ENCODE data around the gene CES4A. TPM values are rescaled to one million over a fixed set of nuclear protein-coding genes. Genes with fewer than 3 reads are reported as not detected.
"Not testable (repeated sequence)": the region's sequence is repeated elsewhere in the genome, so short reads cannot be mapped to it uniquely, and the experiment has no call there.

Gene CES4A
- 1 to 10 TPM; 3.5 to 4.6 TPM for total RNA-seq

- Mint-ChIP-seq H3K27me3 (peaks cover 3% of the 10 kb centered on the region), H3K36me3 (peaks cover 8% of the 10 kb centered on the region), H3K9me3 (no peaks in the 10 kb centered on the region), H3K4me3 (no peak within 1 kb of the TSS), H3K4me1 (peaks cover 29% of the 10 kb centered on the region), H3K27ac (no peak within 1 kb of the TSS)
- DNase-seq = no peak
Measured at GRCh38 chr16:66988197-66988788, at the start of gene CES4A. Gene CES4A, plus strand, starts transcription at chr16:66988589. Its CDS starts 184 bp downstream, at chr16:66988773.

DNA sequence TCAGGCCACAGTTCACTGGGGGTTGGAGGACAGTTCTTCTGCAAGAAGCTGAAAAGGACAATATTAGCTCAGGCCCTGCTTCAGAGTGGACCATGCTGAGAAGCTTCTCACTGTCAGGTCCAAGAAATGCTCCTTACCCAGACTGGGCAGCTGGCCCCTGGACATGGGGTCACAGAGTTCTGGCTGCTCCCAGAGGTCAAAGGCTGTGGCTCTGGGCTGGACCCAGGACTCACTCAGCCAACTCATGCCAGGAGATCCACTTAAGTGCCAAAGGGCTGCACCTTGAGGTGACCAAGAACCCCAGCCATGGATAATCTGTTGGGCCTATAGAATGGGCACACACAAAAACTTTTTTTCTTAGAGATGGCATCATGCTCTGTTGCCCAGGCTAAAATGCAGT lies 49.0 kb upstream of the CES4A start:
- Mint-ChIP-seq H3K27ac (no peak overlapping the region), H3K4me3 (no peak overlapping the region), H3K27me3 (no peaks in the 10 kb centered on the region), H3K4me1 (peaks cover 16% of the 10 kb centered on the region), H3K9me3 (no peaks in the 10 kb centered on the region), H3K36me3 (peaks cover 15% of the 10 kb centered on the region)
- no peak for DNase-seq

DNA sequence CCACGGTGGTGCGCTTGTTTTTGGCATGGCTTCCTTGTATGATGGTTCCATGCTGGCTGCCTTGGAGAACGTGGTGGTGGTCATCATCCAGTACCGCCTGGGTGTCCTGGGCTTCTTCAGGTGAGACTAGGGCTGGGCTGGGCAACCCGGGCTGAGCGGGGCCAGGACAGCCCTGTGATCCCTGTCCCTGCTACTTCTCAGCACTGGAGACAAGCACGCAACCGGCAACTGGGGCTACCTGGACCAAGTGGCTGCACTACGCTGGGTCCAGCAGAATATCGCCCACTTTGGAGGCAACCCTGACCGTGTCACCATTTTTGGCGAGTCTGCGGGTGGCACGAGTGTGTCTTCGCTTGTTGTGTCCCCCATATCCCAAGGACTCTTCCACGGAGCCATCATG lies 48.2 kb upstream of the CES4A start:
- H3K4me1 Mint-ChIP-seq = peaks cover 16% of the 10 kb centered on the region
- peaks cover 12% of the 10 kb centered on the region for H3K36me3 Mint-ChIP-seq
- H3K9me3 Mint-ChIP-seq = no peaks in the 10 kb centered on the region
- no peak overlapping the region for H3K4me3 Mint-ChIP-seq
- DNase-seq = no peak
- no peaks in the 10 kb centered on the region for H3K27me3 Mint-ChIP-seq
- no peak overlapping the region for H3K27ac Mint-ChIP-seq

DNA sequence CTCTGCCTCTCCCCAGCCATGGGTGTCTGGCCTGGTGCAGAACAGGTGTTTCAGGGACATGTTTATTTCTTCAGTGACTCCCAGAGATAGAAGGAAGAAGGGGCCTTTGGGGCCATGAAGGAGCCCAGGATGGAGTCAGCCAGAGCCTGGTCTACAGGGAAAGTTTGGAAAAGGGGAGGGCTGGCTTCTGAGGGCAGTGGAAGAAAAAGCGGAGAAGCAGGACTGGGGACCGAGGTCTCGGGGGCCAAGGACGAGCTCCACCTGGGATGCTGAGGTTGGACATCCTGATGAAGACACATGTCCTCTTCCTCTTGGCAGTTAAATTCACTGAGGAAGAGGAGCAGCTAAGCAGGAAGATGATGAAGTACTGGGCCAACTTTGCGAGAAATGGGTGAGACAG lies 45.4 kb upstream of the CES4A start:
- H3K4me3 Mint-ChIP-seq = no peak overlapping the region
- H3K4me1 Mint-ChIP-seq = peaks cover 5% of the 10 kb centered on the region
- H3K9me3 Mint-ChIP-seq = no peaks in the 10 kb centered on the region
- H3K27me3 Mint-ChIP-seq = peaks cover under 1% of the 10 kb centered on the region
- H3K27ac Mint-ChIP-seq = peak overlapping the region; percentile 54
- DNase-seq = no peak
- H3K36me3 Mint-ChIP-seq = peaks cover 3% of the 10 kb centered on the region

DNA sequence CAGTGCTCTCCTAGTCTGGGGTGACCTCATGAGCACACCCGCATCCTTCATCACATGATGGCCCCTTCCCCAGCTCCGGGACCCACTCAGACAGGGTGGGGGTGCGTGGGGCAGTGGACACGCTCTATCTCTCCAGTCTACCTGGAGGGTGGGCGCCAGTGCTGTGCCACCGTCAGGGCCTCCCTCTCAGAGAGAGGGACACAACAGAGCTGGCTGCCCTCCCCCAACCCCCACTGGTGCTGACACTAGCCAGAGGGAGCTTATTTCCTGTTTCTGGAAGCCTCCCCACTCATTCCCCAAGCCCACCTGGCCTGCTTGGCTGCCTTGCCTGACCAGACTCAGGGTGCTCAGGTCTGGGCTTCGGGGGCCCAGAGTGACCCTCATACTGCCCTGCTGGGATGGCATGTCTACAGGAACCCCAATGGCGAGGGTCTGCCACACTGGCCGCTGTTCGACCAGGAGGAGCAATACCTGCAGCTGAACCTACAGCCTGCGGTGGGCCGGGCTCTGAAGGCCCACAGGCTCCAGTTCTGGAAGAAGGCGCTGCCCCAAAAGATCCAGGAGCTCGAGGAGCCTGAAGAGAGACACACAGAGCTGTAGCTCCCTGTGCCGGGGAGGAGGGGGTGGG lies 44.8 kb upstream of the CES4A start:
- no peak for DNase-seq
- Mint-ChIP-seq H3K4me3 (no peak overlapping the region), H3K36me3 (peaks cover 3% of the 10 kb centered on the region), H3K27ac (no peak overlapping the region), H3K9me3 (no peaks in the 10 kb centered on the region), H3K27me3 (peaks cover 6% of the 10 kb centered on the region), H3K4me1 (peaks cover 11% of the 10 kb centered on the region)

- Mint-ChIP-seq H3K9me3 (no peaks in the 10 kb centered on the region), H3K4me1 (peaks cover 13% of the 10 kb centered on the region), H3K36me3 (peaks cover 3% of the 10 kb centered on the region), H3K27me3 (peaks cover 11% of the 10 kb centered on the region), H3K4me3 (no peak overlapping the region), H3K27ac (no peak overlapping the region)
- no peak for DNase-seq
Measured at GRCh38 chr16:66944054-66944441, 44.3 kb upstream of the CES4A start.

GRCh38 chr16:66944971-66945370 lies 43.4 kb upstream of the CES4A start:
- Mint-ChIP-seq H3K27ac (peak overlapping the region; percentile 16), H3K27me3 (peaks cover 21% of the 10 kb centered on the region), H3K4me1 (peaks cover 16% of the 10 kb centered on the region)
- H3K4me3 Mint-ChIP-seq, H3K9me3 Mint-ChIP-seq, H3K36me3 Mint-ChIP-seq, DNase-seq: not testable (repeated sequence)

- Mint-ChIP-seq H3K9me3 (no peaks in the 10 kb centered on the region), H3K27me3 (peaks cover 28% of the 10 kb centered on the region), H3K27ac (no peak overlapping the region), H3K4me3 (no peak overlapping the region), H3K4me1 (peaks cover 20% of the 10 kb centered on the region), H3K36me3 (peaks cover 3% of the 10 kb centered on the region)
- DNase-seq = no peak
Measured at GRCh38 chr16:66945939-66946338, 42.5 kb upstream of the CES4A start.

- H3K4me1 Mint-ChIP-seq = peaks cover 20% of the 10 kb centered on the region
- H3K27ac Mint-ChIP-seq = no peak overlapping the region
Measured at GRCh38 chr16:66946541-66946940, 41.8 kb upstream of the CES4A start.

DNA sequence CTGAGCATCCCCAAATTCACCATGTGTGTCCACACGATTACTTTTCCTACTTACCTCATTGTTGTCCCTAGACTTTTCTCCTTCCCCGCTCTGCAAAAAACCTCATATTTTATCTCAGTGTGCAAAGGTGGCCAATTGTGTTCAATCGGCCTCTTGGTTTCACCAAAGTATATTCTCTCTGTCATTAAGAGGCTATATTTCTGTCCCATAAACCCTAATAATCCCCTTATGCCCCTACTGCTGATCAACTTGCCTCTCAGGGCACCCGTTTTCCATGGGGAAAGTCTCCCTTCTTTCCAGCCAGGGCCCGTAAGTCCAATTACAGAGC lies 41.5 kb upstream of the CES4A start:
- no peaks in the 10 kb centered on the region for H3K9me3 Mint-ChIP-seq
- H3K27ac Mint-ChIP-seq = no peak overlapping the region
- peaks cover 38% of the 10 kb centered on the region for H3K27me3 Mint-ChIP-seq
- H3K36me3 Mint-ChIP-seq = peaks cover 3% of the 10 kb centered on the region
- H3K4me3 Mint-ChIP-seq = no peak overlapping the region
- no peak for DNase-seq
- peaks cover 20% of the 10 kb centered on the region for H3K4me1 Mint-ChIP-seq

More at GRCh38 chr16:66946541-66946940, 41.8 kb upstream of the CES4A start:
- Mint-ChIP-seq H3K9me3 (no peaks in the 10 kb centered on the region), H3K36me3 (peaks cover 3% of the 10 kb centered on the region), H3K27me3 (peaks cover 34% of the 10 kb centered on the region), H3K4me3 (no peak overlapping the region)
- DNase-seq = no peak

- H3K36me3 Mint-ChIP-seq = peaks cover 3% of the 10 kb centered on the region
- no peak overlapping the region for H3K27ac Mint-ChIP-seq
- H3K9me3 Mint-ChIP-seq = no peaks in the 10 kb centered on the region
- DNase-seq = peak; percentile 81
- peak overlapping the region; percentile 83 for H3K4me3 Mint-ChIP-seq
- H3K27me3 Mint-ChIP-seq = peaks cover 40% of the 10 kb centered on the region
- peaks cover 20% of the 10 kb centered on the region for H3K4me1 Mint-ChIP-seq
Measured at GRCh38 chr16:66947302-66948065, 40.9 kb upstream of the CES4A start.

DNA sequence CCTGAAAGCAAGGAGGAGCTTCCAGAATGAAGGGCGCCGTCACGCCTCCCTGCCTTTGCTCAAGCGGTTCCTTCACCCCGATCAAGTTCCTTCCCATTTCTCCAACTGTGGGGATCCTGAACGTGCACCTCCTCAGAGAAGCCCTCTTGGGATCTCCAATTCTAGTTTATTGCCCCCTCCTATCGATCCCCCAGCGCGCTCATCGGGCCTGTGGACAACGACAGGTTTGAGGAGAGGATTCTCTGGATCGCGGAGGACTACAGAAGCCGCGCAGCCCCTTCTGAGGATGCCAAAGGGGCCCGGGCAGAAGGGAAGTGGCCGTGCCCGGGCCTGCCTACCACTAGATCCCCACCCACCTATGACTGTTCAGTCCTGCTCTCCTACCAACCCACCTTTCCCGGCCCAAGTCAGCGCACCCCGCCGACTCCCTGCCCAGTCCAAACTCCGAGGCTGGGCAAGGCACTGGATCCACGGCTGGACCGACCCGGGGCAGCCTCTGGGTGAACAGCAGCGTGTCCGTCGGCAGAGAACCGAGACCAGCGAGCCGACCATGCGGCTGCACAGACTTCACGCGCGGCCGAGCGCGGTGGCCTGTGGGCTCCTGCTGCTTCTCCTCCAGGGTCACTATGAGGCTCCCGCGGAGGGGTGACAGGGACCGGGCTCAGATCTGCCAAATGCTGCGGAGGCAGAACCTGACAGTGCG lies 40.1 kb upstream of the CES4A start:
- Mint-ChIP-seq H3K4me1 (peaks cover 20% of the 10 kb centered on the region), H3K27me3 (peaks cover 41% of the 10 kb centered on the region)

DNA sequence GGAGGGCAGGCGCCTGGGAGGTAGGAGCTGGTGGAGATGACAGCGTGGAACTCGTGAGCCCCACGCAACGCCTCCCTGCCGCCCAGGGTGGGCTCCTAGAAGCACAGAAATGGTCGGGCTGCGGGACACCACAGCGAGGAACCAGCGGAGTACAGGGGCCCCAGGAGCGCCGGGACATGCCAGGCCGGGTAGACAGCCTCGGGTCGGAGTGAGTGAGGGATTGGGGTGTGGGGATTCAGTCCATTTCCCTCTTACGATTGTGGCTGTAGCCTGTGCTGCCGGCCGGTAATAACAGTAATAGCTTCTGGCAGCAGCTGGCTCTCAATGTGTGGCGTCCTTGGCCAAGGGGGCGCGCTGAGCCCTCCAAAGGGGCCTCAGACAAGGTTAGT lies 39.6 kb upstream of the CES4A start:
- H3K27ac Mint-ChIP-seq = no peak overlapping the region
- peak overlapping the region; percentile 83 for H3K4me3 Mint-ChIP-seq
- no peaks in the 10 kb centered on the region for H3K9me3 Mint-ChIP-seq
- no peak for DNase-seq
- H3K27me3 Mint-ChIP-seq = peaks cover 46% of the 10 kb centered on the region
- peaks cover 20% of the 10 kb centered on the region for H3K4me1 Mint-ChIP-seq
- H3K36me3 Mint-ChIP-seq = no peaks in the 10 kb centered on the region

More for the DNA sequence above, 40.1 kb upstream of the CES4A start:
- no peak for DNase-seq
- H3K9me3 Mint-ChIP-seq = no peaks in the 10 kb centered on the region
- peak overlapping the region; percentile 83 for H3K4me3 Mint-ChIP-seq
- H3K27ac Mint-ChIP-seq = no peak overlapping the region
- H3K36me3 Mint-ChIP-seq = no peaks in the 10 kb centered on the region

- H3K27ac Mint-ChIP-seq = no peak overlapping the region
- no peaks in the 10 kb centered on the region for H3K9me3 Mint-ChIP-seq
- no peak overlapping the region for H3K4me3 Mint-ChIP-seq
- peaks cover 20% of the 10 kb centered on the region for H3K4me1 Mint-ChIP-seq
- H3K36me3 Mint-ChIP-seq = no peaks in the 10 kb centered on the region
- no peak for DNase-seq
- H3K27me3 Mint-ChIP-seq = peaks cover 50% of the 10 kb centered on the region
Measured at GRCh38 chr16:66949472-66949871, 38.9 kb upstream of the CES4A start.

DNA sequence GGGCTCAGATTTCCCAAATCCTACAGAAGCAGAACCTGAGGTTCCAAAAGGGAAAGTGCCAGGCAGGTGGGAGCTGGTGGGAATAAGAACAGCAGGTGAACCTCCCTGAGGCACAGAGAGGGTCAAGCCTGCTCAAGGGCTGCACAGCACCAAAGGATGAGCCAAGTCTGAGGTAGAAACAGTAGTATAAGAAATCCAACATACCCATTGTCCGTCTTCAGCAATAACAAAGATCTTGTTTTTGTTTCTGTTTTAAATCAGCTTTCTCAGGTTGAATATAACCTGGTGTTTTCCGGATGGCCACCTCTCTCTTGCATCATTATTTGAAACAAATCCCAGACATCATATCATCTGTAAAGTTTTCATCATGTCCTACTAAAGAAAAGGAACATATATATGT lies 38.0 kb upstream of the CES4A start:
- Mint-ChIP-seq H3K27me3 (peaks cover 53% of the 10 kb centered on the region), H3K36me3 (no peaks in the 10 kb centered on the region), H3K4me3 (no peak overlapping the region), H3K27ac (no peak overlapping the region), H3K9me3 (no peaks in the 10 kb centered on the region), H3K4me1 (peaks cover 20% of the 10 kb centered on the region)
- DNase-seq = no peak
